Upper lobe of left lung (tissue), 6 donors: Measurements from ENCODE around the gene XPNPEP2. TPM values are rescaled to one million over a fixed set of nuclear protein-coding genes. Genes with fewer than 3 reads are reported as not detected.

Source experiments
- ATAC-seq, 2 donors: fragments of 200-7000 bp; cut with Tn5 transposase; one replicate each; pipeline ENCODE4 v1.9.1; 2022; ENCODE audit warnings: mild to moderate bottlenecking in 2 of 2, moderate library complexity in 2 of 2; ENCODE audit not compliant: low FRiP score in 2 of 2
- DNase-seq, 2 donors: peaks; one replicate each; pipeline ENCODE4 v3.0.0-alpha.2; 2019 to 2020
- H3K27ac ChIP-seq, 4 donors: fragments of 200-600 bp; sonication (generic); one replicate each; pipeline ENCODE4 v1.5.1; 2016 to 2019
- H3K27me3 ChIP-seq, 4 donors: fragments of 200-600 bp; sonication (generic); one replicate each; pipeline ENCODE4 v1.5.1; 2017 to 2019
- H3K36me3 ChIP-seq, 4 donors: fragments of 200-600 bp; sonication (generic); one replicate each; pipeline ENCODE4 v1.5.1; 2016 to 2019
- H3K4me1 ChIP-seq, 4 donors: fragments of 200-600 bp; sonication (generic); one replicate each; pipeline ENCODE4 v1.5.1; 2018 to 2019
- H3K4me3 ChIP-seq, 4 donors: fragments of 200-600 bp; sonication (generic); one replicate each; pipeline ENCODE4 v1.5.1; 2017 to 2019; ENCODE audit warnings: mild to moderate bottlenecking in 2 of 4, moderate library complexity in 1 of 4
- H3K9me3 ChIP-seq, 4 donors: fragments of 200-600 bp; sonication (generic); one replicate each; pipeline ENCODE4 v1.5.1; 2018 to 2019
- EP300 ChIP-seq, 4 donors: sonication (generic); formaldehyde crosslinking; IDR thresholded peaks; one replicate each; pipeline ENCODE4 v1.5.1; 2017; ENCODE audit warnings: antibody characterized with exemption in 4 of 4, control low read depth in 2 of 4
- POLR2A ChIP-seq, 4 donors: fragments of 450-650 bp; IDR thresholded peaks; one replicate each; pipeline ENCODE4 v1.5.1; 2016 to 2017; ENCODE audit warnings: antibody characterized with exemption in 4 of 4, mild to moderate bottlenecking in 2 of 4
- POLR2AphosphoS5 ChIP-seq, 2 donors: sonication (generic); formaldehyde crosslinking; IDR thresholded peaks; one replicate each; pipeline ENCODE4 v1.5.1; 2017; ENCODE audit warnings: antibody characterized with exemption in 2 of 2
- WGBS, 2 donors: methylation state at CpG; one replicate each; pipeline ENCODE4 v1.1.5; 2017 to 2018; 5-methylcytosine and 5-hydroxymethylcytosine counted together
- total RNA-seq, 6 donors: library from RNA; depleted of rRNA in 4 of 6; stranded (reverse); fragments of >200 nt in 4 of 6; gene quantifications; one replicate each; pipeline versions ENCODE4 v1.1.0 to v1.2.1, GENCODE V29; 2016 to 2021
- TF ChIP-seq, protein P1 (sequence below), 6 experiments: fragments of 450-650 bp in 4 of 6; fragments of 200-600 bp in 2 of 6; sonication (generic) in 2 of 6; IDR thresholded peaks; one replicate each; pipeline ENCODE4 v1.5.1; 2016 to 2019; ENCODE audit warnings: antibody characterized with exemption in 6 of 6
- donor health status: DM: no; HTN: no; CAD: no; lungs with moderate emphysema.
- donor health status: DM: no; HTN: yes; CAD: no; lungs with severe emphysema.

Gene XPNPEP2
- total RNA-seq, 6 donors from 2014 or later = 0.91 to 5.1 (median 2.5) TPM; not detected in 2

DNA sequence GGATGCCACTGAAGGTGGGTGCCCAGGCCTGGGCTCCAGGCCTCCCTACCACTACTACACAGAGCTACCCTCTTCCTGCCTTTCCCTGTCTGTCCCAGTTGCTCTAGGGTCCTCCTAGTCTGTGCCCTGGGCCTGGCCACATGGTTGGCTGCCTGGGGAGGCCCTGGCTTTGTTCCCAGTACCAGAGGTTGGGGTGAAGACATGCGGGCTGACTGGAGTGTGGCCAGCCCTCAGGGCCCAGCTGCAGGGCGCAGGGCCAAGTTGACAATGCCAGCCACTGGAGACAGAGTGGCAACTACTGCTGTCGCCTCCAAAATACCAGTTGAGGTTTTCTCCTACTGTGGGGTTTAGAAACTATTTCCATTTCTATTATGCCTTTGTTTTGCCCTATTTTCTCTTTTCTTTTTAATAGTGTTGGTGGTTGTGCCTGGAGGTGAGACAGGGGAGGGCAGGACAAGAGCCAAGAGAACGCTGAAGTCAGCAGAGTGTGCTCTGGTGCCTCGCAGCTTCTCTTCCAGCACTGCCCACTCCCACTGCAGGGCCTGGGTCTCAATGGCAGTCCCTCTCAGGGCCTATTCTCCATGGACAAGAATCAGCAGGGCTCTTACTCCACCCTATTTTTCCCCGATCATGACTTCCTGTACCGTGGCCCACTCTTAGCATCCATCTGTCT lies 32.2 kb upstream of the XPNPEP2 start:
- TF ChIP-seq POLR2AphosphoS5 (IDR thresholded peaks at IDR 0.05) (no peak), POLR2A (IDR thresholded peaks at IDR 0.05) (no peak), EP300 (IDR thresholded peaks at IDR 0.05) (no peak)
- TF ChIP-seq, protein P1, sequence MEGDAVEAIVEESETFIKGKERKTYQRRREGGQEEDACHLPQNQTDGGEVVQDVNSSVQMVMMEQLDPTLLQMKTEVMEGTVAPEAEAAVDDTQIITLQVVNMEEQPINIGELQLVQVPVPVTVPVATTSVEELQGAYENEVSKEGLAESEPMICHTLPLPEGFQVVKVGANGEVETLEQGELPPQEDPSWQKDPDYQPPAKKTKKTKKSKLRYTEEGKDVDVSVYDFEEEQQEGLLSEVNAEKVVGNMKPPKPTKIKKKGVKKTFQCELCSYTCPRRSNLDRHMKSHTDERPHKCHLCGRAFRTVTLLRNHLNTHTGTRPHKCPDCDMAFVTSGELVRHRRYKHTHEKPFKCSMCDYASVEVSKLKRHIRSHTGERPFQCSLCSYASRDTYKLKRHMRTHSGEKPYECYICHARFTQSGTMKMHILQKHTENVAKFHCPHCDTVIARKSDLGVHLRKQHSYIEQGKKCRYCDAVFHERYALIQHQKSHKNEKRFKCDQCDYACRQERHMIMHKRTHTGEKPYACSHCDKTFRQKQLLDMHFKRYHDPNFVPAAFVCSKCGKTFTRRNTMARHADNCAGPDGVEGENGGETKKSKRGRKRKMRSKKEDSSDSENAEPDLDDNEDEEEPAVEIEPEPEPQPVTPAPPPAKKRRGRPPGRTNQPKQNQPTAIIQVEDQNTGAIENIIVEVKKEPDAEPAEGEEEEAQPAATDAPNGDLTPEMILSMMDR (IDR thresholded peaks at IDR 0.05) = no peak
- H3K9me3 ChIP-seq = no peaks in the 10 kb centered on the region
- 64 to 73% methylated on average over 6 to 7 of the region's 7 CpGs for WGBS, 2 donors
- DNase-seq (peak in 1 of 2 donors; percentile 28), ATAC-seq (peak in 1 of 2 donors; percentile 32)
- no peaks in the 10 kb centered on the region for H3K36me3 ChIP-seq
- H3K27me3 ChIP-seq = no peaks in the 10 kb centered on the region
- no peak overlapping the region for H3K27ac ChIP-seq
- H3K4me3 ChIP-seq = no peak overlapping the region
- H3K4me1 ChIP-seq = no peaks in the 10 kb centered on the region

DNA sequence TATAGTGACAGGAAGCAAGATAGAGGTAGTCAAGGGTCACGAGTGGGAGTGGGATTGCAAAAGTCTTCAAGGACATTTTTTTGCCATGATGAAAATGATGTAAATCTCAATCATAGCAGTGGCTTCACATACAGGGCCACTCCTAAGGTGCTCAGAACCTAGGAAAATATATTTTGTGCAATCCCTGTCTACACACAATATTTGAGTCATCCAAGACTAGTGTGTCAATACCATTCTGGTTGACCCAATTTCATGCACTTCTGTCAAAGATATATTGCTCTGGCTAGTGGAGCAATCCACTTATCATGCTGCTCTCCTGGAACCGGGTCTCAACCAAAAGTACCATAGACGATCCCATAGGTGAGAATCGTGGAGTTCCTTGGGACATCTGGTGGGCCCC lies 24.2 kb upstream of the XPNPEP2 start:
- WGBS, 2 donors = 62 to 74% methylated on average over 1 to 4 of the region's 4 CpGs
- H3K9me3 ChIP-seq = no peaks in the 10 kb centered on the region
- no peaks in the 10 kb centered on the region for H3K4me1 ChIP-seq
- TF ChIP-seq EP300 (IDR thresholded peaks at IDR 0.05) = no peak
- no peak for TF ChIP-seq POLR2AphosphoS5 (IDR thresholded peaks at IDR 0.05)
- TF ChIP-seq, protein P1 (IDR thresholded peaks at IDR 0.05) = no peak
- no peak for TF ChIP-seq POLR2A (IDR thresholded peaks at IDR 0.05)
- no peaks in the 10 kb centered on the region for H3K27me3 ChIP-seq
- no peak for DNase-seq
- no peak overlapping the region for H3K27ac ChIP-seq
- ATAC-seq = no peak
- no peak overlapping the region for H3K4me3 ChIP-seq
- no peaks in the 10 kb centered on the region for H3K36me3 ChIP-seq

DNA sequence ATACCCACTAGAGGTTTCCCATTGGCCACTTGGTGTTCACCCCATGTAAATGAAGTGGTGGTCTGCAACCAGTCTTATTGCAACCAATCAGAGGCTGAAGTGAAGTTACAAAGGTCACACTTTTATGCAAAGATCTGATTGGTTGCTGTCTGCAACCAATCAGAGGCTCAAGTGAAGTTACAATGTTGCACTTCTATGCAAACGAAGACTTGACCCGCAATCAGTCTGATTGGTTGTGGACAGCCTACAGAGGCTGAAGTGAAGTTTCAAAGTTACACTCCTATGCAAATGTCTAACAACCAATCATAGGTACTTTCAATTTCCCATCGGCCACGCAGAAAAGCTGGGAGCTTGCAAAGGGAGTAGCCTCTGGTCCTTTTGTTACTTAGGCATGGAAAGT lies 22.3 kb upstream of the XPNPEP2 start:
- no peaks in the 10 kb centered on the region for H3K9me3 ChIP-seq
- 85% methylated on average over 4 of the region's 4 CpGs; no CpG with 5 or more reads in 1 of the 2 donors for WGBS, 2 donors
- no peaks in the 10 kb centered on the region for H3K36me3 ChIP-seq
- no peak for TF ChIP-seq POLR2AphosphoS5 (IDR thresholded peaks at IDR 0.05)
- no peak for TF ChIP-seq POLR2A (IDR thresholded peaks at IDR 0.05)
- TF ChIP-seq, protein P1 (IDR thresholded peaks at IDR 0.05) = no peak
- TF ChIP-seq EP300 (IDR thresholded peaks at IDR 0.05) = no peak
- no peaks in the 10 kb centered on the region for H3K4me1 ChIP-seq
- H3K4me3 ChIP-seq = no peak overlapping the region
- no peak for ATAC-seq
- no peaks in the 10 kb centered on the region for H3K27me3 ChIP-seq
- no peak for DNase-seq
- no peak overlapping the region for H3K27ac ChIP-seq

DNA sequence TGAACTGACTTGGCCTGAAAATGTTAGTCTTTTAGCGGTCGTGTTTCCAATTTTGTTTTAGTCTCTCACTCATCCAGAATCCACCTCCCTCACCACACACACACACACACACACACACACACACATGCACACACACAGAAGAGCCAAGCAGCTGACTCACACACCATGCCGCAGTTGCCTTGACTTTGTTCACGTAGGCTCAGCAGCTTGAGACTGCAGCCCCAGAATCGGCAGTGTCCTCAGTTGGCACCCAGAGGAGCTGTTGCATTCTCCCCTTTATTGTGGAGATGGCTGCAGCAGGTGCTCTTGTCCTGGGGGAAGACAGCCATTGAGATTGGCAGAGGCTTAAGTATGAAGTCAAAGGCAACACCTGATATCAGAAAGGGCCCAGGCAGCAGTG lies 20.9 kb upstream of the XPNPEP2 start:
- peak in 1 of 2 donors; percentile 77 for ATAC-seq

More for the DNA sequence above, 20.9 kb upstream of the XPNPEP2 start:
- no peak for DNase-seq
- Histone ChIP-seq H3K9me3 (no peaks in the 10 kb centered on the region), H3K36me3 (no peaks in the 10 kb centered on the region), H3K27ac (no peak overlapping the region), H3K4me3 (no peak overlapping the region), H3K4me1 (no peaks in the 10 kb centered on the region), H3K27me3 (no peaks in the 10 kb centered on the region)
- WGBS, 2 donors = 70 to 85% methylated on average over 5 of the region's 5 CpGs
- no peak for TF ChIP-seq POLR2A (IDR thresholded peaks at IDR 0.05)
- TF ChIP-seq, protein P1 (IDR thresholded peaks at IDR 0.05) = no peak
- TF ChIP-seq EP300 (IDR thresholded peaks at IDR 0.05) = no peak
- TF ChIP-seq POLR2AphosphoS5 (IDR thresholded peaks at IDR 0.05) = no peak
